Epithelial cell of esophagus (primary cell): ENCODE results near the gene SOHLH1.
A peak's percentile ranks its signal among the peaks of the same experiment; 100 is the strongest.

ENCODE experiments used
- DNase-seq: peaks from one replicate; pipeline ENCODE4 v3.0.0; 2010; ENCODE audit warnings: low read depth
- H3K4me3 ChIP-seq: 2 replicates; pipeline ENCODE4 v1.5.1; 2011; ENCODE audit warnings: mild to moderate bottlenecking, low read length, control low read depth
- TF ChIP-seq, protein P1 (sequence below): IDR thresholded peaks from 2 replicates; pipeline ENCODE4 v1.5.1; 2011; ENCODE audit warnings: low read depth, mild to moderate bottlenecking, low read length, control low read depth, inconsistent platforms; ENCODE audit not compliant: insufficient read depth; ENCODE audit errors: missing control alignments

SOHLH1 gene

DNA sequence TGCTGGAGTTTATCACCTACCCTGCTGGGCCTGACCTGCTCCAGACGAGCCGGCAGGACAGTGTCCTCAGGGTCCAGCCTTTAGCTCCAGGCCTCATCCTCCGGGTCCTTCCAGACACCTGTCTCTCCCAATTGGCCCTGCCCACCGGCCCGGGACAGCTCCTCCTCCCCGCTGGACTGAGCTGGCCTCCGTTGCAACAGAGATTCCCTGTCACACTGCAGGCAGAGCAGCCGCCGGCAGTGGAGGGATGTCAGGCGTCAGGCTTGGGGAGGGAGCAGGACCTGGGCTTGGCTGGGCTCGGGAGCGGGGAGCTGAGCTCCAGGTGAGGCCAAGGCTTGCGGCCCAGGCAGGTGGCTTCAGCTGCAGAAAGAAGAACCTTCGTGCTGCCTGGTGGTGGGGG is 4.4 kb upstream of the SOHLH1 start:
- no peak overlapping the region for H3K4me3 ChIP-seq
- TF ChIP-seq, protein P1, sequence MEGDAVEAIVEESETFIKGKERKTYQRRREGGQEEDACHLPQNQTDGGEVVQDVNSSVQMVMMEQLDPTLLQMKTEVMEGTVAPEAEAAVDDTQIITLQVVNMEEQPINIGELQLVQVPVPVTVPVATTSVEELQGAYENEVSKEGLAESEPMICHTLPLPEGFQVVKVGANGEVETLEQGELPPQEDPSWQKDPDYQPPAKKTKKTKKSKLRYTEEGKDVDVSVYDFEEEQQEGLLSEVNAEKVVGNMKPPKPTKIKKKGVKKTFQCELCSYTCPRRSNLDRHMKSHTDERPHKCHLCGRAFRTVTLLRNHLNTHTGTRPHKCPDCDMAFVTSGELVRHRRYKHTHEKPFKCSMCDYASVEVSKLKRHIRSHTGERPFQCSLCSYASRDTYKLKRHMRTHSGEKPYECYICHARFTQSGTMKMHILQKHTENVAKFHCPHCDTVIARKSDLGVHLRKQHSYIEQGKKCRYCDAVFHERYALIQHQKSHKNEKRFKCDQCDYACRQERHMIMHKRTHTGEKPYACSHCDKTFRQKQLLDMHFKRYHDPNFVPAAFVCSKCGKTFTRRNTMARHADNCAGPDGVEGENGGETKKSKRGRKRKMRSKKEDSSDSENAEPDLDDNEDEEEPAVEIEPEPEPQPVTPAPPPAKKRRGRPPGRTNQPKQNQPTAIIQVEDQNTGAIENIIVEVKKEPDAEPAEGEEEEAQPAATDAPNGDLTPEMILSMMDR: no peak
- DNase-seq: peak; percentile 1

DNA sequence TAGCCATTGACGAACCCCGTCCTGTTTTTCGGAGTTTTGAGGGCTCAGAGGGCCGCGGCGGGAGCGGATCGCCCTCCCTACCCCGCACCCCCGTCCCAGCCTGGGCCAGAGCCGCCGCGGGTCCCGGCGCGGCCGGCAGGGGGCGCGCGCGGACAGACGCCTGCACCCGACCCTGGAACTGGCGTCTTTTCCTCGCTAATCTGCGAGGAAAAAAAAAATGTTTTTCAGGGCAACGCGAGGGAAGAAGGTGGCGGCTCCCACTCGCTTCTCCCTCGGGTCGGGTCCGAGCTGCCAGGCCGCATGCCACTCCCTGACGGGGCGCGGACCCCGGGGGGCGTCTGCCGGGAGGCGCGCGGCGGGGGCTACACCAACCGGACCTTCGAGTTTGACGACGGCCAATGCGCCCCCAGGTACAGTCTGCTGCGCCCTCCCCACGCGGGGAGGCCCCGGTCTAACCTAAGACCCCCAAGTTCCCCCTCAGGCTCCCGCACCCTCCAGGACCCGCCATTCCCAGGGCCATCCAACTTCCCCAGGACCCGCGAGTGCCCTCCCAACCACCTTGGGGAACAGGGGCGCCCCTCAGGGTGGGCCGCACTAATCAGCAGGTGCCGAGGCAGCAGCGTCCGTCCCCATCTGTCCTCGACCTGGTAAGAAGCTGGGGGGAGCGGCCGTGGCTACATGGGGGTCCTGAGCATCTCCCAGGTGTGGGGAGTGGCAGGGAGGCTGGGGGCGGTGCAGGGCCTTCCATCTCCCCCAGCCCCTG is 2.9 kb upstream of the SOHLH1 start, which contains the start of gene KCNT1:
TSS of gene KCNT1 (plus strand) at position 227 of the 763 bp plus-strand sequence. CDS start at position 301, 74 bp downstream.
- TF ChIP-seq, protein P1: no peak
- peak; percentile 23 for DNase-seq
- H3K4me3 ChIP-seq: no peak within 1 kb of the TSS

- H3K4me3 ChIP-seq: no peak overlapping the region
- DNase-seq: no peak
Observed at GRCh38 chr9:135701067-135701958, 2.0 kb upstream of the SOHLH1 start.

GRCh38 chr9:135700525-135700924 is 1.2 kb upstream of the SOHLH1 start:
- no peak overlapping the region for H3K4me3 ChIP-seq
- TF ChIP-seq, protein P1: no peak
- no peak for DNase-seq

More at GRCh38 chr9:135701067-135701958, 2.0 kb upstream of the SOHLH1 start:
- TF ChIP-seq, protein P1: no peak

- TF ChIP-seq, protein P1: no peak
- H3K4me3 ChIP-seq: no peak overlapping the region
- DNase-seq: no peak
Observed at GRCh38 chr9:135698767-135699166, 514 bp downstream of the SOHLH1 start.

- no peak for DNase-seq
- TF ChIP-seq, protein P1: no peak
Observed at GRCh38 chr9:135698236-135698635, 1.0 kb downstream of the SOHLH1 start.

More at GRCh38 chr9:135698236-135698635, 1.0 kb downstream of the SOHLH1 start:
- no peak overlapping the region for H3K4me3 ChIP-seq
